ENCODE results near the gene LSAMP.

- TF ChIP-seq CTCF (IDR thresholded peaks at IDR 0.05) (no peak), POLR2AphosphoS5 (IDR thresholded peaks at IDR 0.05) (no peak), EP300 (IDR thresholded peaks at IDR 0.05) (no peak)
These were observed 290.9 kb downstream of the LSAMP start for GRCh38 chr3:116154389-116154788.

Measured in sigmoid colon (tissue), 4 donors.